NCI-H1048 (cell line): ENCODE data around the gene SPNS2.

Experiments
- DNase-seq: peaks from one replicate; lab custom pipeline; 2025; lab: John Stamatoyannopoulos, UW

Gene SPNS2

GRCh38 chr17:4480929-4481898 lies 17.5 kb upstream of the SPNS2 start:
- no peak for DNase-seq

GRCh38 chr17:4482338-4483011 lies 16.2 kb upstream of the SPNS2 start:
- DNase-seq = no peak

GRCh38 chr17:4483012-4483840 lies 15.5 kb upstream of the SPNS2 start:
- no peak for DNase-seq

GRCh38 chr17:4485676-4486646 lies 12.7 kb upstream of the SPNS2 start:
- no peak for DNase-seq

- no peak for DNase-seq
Observed at GRCh38 chr17:4487296-4487695, 11.4 kb upstream of the SPNS2 start.

GRCh38 chr17:4487820-4488716 lies 10.6 kb upstream of the SPNS2 start:
- no peak for DNase-seq

GRCh38 chr17:4488989-4489595 lies 9.6 kb upstream of the SPNS2 start:
- DNase-seq = no peak

GRCh38 chr17:4490109-4490591 lies 8.5 kb upstream of the SPNS2 start:
- DNase-seq = no peak

GRCh38 chr17:4490637-4491061 lies 8.0 kb upstream of the SPNS2 start:
- DNase-seq = no peak

- DNase-seq = no peak
Observed at GRCh38 chr17:4492721-4493561, 5.7 kb upstream of the SPNS2 start.

GRCh38 chr17:4497101-4497824 lies 1.4 kb upstream of the SPNS2 start:
- no peak for DNase-seq

- no peak for DNase-seq
Observed at GRCh38 chr17:4499431-4500190, 930 bp downstream of the SPNS2 start.

GRCh38 chr17:4500191-4500571 lies 1.5 kb downstream of the SPNS2 start:
- DNase-seq = no peak

- no peak for DNase-seq
Observed at GRCh38 chr17:4501295-4501949, 2.7 kb downstream of the SPNS2 start.

GRCh38 chr17:4502466-4503154 lies 3.9 kb downstream of the SPNS2 start:
- no peak for DNase-seq
